Measurements from ENCODE around the gene SLC23A2.
"Not testable (repeated sequence)": the region's sequence is repeated elsewhere in the genome, so short reads cannot be mapped to it uniquely, and the experiment has no call there.

Gene SLC23A2

GRCh38 chr20:5013682-5014447 is 12.6 kb upstream of the SLC23A2 start:
- FAIRE-seq, result no peak
- DNase-seq (ENCODE audit: insufficient read length, low spot score), result no peak

GRCh38 chr20:5008759-5009158 is 7.4 kb upstream of the SLC23A2 start:
- FAIRE-seq (no peak), DNase-seq (ENCODE audit: insufficient read length, low spot score) (no peak)

GRCh38 chr20:5005326-5005725 is 4.0 kb upstream of the SLC23A2 start:
- FAIRE-seq (no peak), DNase-seq (ENCODE audit: insufficient read length, low spot score) (no peak)

- FAIRE-seq; DNase-seq (ENCODE audit: insufficient read length, low spot score): not testable (repeated sequence)
Measured at GRCh38 chr20:5004825-5005224, 3.5 kb upstream of the SLC23A2 start.

- FAIRE-seq, result no peak
- no peak for DNase-seq (ENCODE audit: insufficient read length, low spot score)
Measured at GRCh38 chr20:5003626-5004025, 2.3 kb upstream of the SLC23A2 start.

GRCh38 chr20:5002077-5002413 is 735 bp upstream of the SLC23A2 start:
- FAIRE-seq (no peak), DNase-seq (ENCODE audit: insufficient read length, low spot score) (no peak)

- FAIRE-seq, result no peak
- peak; percentile 45 for DNase-seq (ENCODE audit: insufficient read length, low spot score)
Measured at GRCh38 chr20:5000263-5001173, 792 bp downstream of the SLC23A2 start.

GRCh38 chr20:4999788-5000187 is 1.5 kb downstream of the SLC23A2 start:
- FAIRE-seq (peak; percentile 4), DNase-seq (ENCODE audit: insufficient read length, low spot score) (no peak)

- FAIRE-seq, result peak; percentile 62
- no peak for DNase-seq (ENCODE audit: insufficient read length, low spot score)
Measured at GRCh38 chr20:4998160-4998651, 3.1 kb downstream of the SLC23A2 start.

- DNase-seq (ENCODE audit: insufficient read length, low spot score) (no peak), FAIRE-seq (no peak)
Measured at GRCh38 chr20:4997222-4997621, 4.1 kb downstream of the SLC23A2 start.

GRCh38 chr20:4989570-4989969 is 11.7 kb downstream of the SLC23A2 start:
- FAIRE-seq, result peak; percentile 90
- DNase-seq (ENCODE audit: insufficient read length, low spot score), result no peak

GRCh38 chr20:4987130-4987529 is 14.2 kb downstream of the SLC23A2 start:
- DNase-seq (ENCODE audit: insufficient read length, low spot score) (no peak), FAIRE-seq (no peak)

- DNase-seq (ENCODE audit: insufficient read length, low spot score) (no peak), FAIRE-seq (peak; percentile 60)
Measured at GRCh38 chr20:4985658-4986057, 15.7 kb downstream of the SLC23A2 start.

- FAIRE-seq, result no peak
- DNase-seq (ENCODE audit: insufficient read length, low spot score), result no peak
Measured at GRCh38 chr20:4982281-4982680, 19.0 kb downstream of the SLC23A2 start.

- DNase-seq (ENCODE audit: insufficient read length, low spot score), result no peak
- no peak for FAIRE-seq
Measured at GRCh38 chr20:4979841-4980410, 21.4 kb downstream of the SLC23A2 start.

- DNase-seq (ENCODE audit: insufficient read length, low spot score) (no peak), FAIRE-seq (no peak)
Measured at GRCh38 chr20:4978050-4978918, 23.0 kb downstream of the SLC23A2 start.

GRCh38 chr20:4976014-4976413 is 25.3 kb downstream of the SLC23A2 start:
- DNase-seq (ENCODE audit: insufficient read length, low spot score); FAIRE-seq: not testable (repeated sequence)

- FAIRE-seq, result peak; percentile 49
- no peak for DNase-seq (ENCODE audit: insufficient read length, low spot score)
Measured at GRCh38 chr20:4973330-4974097, 27.8 kb downstream of the SLC23A2 start.

- no peak for DNase-seq (ENCODE audit: insufficient read length, low spot score)
- FAIRE-seq, result no peak
Measured at GRCh38 chr20:4972506-4973251, 28.6 kb downstream of the SLC23A2 start.
